ENCODE data around the gene HTD2. TPM values are rescaled to one million over a fixed set of nuclear protein-coding genes. Genes with fewer than 3 reads are reported as not detected.
"Not testable (repeated sequence)": the region's sequence is repeated elsewhere in the genome, so short reads cannot be mapped to it uniquely, and the experiment has no call there.

HTD2 gene
- polyA plus RNA-seq, 3 donors, result 11.7 to 12.4 (median 12.2) TPM

DNA sequence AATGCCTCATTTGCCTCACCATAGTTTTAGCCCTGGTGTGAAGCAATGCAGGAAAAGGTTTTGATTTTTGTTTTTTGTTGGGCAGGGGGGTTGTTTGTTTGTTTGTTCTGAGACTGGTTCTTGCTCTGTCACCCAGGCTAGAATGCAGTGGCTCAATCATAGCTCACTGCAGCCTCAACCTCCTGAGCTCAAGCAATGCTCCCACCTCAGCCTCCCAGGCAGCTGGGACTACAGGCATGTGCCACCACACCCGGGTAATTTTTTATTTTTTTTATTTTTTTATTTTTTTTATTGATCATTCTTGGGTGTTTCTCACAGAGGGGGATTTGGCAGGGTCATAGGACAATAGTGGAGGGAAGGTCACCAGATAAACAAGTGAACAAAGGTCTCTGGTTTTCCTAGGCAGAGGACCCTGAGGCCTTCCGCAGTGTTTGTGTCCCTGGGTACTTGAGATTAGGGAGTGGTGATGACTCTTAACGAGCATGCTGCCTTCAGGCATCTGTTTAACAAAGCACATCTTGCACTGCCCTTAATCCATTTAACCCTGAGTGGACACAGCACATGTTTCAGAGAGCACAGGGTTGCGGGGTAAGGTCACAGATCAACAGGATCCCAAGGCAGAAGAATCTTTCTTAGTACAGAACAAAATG lies 17.2 kb upstream of the HTD2 start:
- not testable (repeated sequence) for DNase-seq

DNA sequence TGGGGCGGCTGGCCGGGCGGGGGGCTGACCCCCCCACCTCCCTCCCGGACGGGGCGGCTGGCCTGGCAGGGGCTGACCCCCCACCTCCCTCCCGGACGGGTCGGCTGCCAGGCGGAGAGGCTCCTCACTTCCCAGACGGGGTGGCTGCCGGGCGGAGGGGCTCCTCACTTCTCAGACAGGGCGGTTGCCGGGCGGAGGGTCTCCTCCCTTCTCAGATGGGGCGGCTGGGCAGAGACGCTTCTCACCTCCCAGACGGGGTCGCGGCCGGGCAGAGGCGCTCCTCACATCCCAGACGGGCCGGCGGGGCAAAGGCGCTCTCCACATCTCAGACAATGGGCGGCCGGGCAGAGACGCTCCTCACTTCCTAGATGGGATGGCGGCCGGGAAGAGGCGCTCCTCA lies 15.9 kb upstream of the HTD2 start:
- DNase-seq, result not testable (repeated sequence)

DNA sequence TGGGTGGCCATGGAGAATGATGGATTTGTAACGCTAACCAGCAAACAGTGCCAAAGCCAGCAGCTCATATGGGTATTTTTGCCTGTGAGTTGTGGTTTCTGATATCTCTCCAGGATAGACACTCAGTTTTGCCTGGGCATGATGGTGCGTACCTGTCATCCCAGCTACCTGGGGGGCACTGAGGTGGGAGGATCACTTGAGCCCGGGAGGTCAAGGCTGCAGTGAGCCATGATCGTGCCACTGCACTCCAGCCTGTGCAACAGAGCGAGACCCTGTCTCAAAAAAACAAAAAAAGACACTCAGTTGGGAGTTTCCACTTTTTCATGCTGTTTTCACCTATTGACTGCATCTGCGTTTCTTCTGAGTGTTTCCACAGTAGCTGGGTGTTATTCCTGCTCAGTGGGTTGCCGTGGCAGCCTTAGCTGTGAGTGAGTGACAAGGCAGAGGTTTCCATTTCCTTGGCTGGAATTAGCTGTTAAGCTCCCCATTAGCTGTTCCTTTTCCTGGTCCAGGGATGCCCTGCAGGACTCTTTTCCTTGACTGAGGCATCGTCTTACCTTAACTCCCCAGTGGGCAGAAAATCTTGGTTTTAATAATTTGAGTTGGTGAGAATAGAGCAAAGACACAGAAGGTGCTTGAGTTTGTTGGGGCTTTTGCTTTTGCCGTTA lies 14.5 kb upstream of the HTD2 start:
- no peak for DNase-seq

DNA sequence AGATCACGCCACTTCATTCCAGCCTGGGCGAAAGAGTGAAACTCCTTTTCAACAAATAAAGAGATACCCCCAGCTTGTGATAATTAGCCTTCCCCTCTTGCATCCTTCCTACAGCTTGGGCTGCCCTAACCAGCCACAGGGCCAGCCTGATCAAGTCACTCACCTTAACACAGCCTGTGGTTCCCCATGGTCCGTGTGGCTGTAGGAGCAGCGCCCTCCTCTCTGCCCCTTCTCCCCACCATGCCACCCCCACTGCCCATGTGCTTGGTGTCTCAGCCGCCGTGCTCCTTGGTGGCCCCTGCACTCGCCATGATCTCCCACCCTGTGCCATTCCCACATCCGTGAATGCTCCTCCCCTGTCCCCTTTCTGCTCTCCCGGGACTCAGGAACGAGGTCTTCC lies 13.5 kb upstream of the HTD2 start:
- DNase-seq, result no peak

DNA sequence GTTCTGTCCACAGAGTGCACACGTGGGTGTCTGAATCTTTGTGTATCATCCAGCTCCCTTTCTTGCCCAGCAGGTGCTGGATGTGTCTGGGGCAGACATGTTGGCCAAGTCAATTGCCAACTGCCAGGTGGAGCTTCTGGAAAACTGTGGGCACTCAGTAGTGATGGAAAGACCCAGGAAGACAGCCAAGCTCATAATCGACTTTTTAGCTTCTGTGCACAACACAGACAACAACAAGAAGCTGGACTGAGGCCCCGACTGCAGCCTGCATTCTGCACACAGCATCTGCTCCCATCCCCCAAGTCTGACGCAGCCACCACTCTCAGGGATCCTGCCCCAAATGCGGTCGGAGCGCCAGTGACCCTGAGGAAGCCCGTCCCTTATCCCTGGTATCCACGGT lies 12.8 kb upstream of the HTD2 start:
- no peak for DNase-seq

DNA sequence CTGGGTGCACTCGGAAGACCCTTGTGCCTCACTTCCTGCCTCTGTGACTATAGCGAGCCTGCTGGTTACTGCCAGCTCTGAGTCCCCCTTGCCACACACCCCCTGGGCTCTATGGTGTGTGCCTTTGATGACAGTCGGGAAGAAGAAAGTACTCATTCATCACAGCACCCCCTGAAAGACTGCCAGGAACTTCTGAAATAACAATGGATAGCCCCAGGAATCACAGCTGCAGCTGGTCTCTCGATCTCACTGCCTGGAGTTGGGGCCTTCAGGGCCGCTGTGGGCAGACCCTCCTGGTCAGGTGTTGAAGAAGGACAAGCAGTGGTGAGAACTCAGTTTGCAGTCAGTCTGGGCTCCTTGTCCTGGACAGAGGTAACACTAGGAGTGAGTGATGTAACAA lies 10.1 kb upstream of the HTD2 start:
- no peak for DNase-seq

DNA sequence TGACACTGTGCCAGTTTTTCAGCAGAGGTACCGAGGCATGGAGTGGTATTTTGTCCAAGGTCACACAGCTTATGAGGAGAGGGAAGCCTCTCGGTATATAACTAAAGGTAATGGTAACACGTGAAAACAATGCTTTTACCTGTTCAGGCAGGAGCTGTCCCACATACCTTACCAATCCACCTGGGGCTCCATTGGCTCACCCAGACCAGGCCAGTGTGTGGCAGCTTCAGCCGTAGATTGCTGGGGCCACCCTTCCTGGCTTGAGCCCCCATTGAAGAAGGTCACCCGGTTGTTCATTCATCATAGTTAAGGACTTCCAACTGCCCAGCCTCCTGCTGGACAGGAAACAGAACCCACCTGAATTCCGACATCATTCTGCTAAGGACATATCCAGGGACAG lies 9.5 kb upstream of the HTD2 start:
- no peak for DNase-seq

DNA sequence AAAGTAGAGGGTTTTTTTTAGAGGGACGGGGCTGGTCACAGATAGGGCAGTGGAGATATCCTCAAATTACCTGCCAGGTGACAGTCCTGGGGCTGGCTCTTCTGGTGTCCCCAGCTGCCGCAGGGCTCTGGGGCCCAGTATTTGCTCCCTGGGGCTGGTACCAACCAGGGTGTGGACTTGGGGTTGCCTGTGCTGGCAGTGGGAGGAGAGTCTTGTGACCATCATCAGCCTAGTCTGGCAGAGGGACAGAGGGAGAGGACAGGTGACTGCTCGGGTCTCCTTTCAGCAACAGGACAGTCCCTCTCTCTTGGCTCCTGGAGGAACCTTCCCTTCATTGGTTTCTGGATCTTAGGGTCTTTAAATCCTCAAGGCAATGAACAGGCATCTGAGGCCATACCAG lies 8.1 kb upstream of the HTD2 start:
- no peak for DNase-seq

DNA sequence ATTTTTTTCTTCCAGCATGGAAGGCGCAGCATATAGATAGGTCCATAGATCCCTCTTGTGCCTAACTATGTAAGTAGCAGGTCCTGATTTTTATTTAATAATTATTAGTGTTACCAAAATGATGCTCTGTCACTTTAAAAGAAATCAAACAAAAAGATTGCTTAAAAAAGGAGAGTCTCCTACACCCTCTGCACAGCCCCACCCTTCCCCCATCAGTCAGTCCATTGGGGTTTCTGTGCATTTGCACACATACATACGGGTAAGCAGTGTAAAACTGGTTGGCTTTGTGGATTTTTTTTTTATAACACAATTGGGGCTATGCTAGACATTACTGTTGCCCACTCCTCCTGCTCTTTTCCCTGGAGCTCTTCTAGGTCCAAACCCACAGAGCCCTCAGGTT lies 7.2 kb upstream of the HTD2 start:
- no peak for DNase-seq

DNA sequence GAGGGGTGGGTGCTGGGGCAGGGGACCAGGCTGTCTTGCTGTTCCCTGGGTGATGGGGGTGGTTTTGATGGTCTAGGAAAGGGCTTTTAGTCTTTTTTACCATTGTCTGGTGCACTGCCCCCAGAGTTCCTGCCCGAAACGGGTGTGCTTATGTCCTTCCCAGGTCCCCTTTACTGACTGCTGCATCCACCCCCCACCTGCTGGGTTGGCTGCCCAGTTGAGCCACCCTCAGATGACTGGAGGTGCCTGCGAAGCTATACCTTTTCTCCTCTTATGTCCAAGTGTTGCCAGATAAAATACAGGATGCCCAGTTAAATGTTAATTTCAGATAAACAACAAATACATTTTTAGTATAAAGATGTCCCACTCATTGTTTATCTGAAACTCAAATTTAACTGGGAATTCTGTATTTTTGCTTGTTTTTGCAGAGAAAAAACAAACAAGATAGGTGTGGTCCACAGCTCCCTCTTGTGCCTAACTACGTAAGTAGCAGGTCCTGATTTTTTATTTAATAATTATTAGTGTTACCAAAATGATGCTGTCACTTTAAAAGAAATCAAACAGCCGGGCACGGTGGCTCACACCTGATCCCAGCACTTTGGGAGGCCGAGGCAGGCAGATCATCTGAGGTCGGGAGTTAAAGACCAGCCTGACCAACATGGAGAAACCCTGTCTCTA lies 6.3 kb upstream of the HTD2 start:
- DNase-seq, result peak; percentile 26

DNA sequence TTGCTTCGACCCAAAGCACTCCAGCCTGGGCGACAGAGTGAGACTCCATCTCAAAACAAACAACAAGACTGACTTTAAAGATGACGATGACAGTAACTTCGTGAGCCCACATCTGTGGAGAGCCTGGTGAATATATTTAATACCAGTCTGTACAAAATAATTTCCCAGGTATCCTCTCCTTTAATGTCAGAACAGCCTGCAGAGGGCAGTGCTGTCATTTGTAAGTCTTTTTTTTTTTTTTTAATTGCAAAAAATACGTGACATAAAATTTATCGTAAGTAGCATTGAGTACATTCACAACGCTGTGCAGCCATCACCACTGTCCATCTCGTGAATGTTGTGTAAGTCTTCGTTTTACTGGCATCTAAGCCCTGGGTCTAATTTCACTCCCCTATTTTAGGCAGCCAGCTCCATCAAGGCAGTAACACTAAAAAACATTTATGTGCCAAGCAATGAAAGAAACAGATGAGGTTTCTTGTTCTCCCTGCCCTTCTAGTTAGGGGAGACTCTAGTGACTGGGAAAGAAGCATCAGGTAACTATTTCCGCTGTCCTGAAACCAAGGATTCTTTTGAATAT lies 1.4 kb downstream of the HTD2 start:
- no peak for DNase-seq

DNA sequence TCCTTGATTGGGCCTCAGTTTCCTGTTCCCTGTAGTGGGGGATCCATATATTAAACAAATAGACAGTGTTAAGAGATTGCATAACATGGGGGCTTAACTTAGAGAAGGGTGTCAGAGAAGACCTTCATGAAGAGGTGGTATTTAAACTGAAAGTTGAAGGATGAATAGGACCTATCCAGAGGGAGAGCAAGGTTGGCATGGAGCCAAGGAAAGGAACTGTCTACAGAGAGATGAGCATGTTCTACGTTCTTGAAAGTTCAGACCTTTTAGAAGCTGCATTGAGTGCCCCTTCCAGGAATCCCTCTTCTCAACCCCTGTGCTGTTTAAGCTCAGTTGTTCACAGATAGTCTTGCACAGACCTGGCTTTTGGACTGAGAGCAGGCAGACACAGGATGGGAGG lies 2.4 kb downstream of the HTD2 start:
- no peak for DNase-seq

DNA sequence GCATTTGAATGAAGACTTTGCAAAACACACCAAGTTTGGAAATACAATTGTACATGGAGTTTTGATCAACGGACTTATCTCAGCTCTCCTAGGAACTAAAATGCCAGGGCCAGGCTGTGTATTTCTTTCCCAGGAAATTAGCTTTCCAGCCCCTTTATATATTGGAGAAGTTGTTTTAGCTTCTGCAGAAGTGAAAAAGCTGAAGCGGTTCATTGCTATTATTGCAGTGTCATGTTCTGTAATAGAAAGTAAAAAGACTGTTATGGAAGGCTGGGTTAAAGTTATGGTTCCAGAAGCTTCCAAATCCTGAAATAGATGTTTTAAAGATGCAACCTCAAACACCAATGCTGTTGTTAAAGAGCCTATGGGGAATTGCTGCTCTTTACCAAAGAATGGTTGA lies 11.5 kb downstream of the HTD2 start:
- no peak for DNase-seq

DNA sequence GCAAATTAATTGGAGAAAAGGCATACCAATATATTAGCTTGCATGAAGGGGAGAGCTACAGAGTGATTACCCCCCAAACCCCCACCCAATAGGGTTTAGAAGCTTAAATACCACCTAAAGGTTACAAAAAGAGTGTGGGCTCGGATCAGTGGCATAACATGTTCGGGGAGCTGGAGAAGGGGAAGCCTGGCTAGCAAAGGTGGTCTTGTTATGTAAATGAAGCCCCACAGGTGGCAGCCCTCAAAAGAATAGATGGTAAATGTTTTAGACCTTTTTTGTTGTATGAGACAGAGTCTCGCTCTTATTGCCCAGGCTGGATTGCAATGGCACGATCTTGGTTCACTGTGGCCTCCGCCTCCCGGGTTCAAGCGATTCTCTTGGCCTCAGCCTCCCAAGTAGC lies 15.5 kb downstream of the HTD2 start:
- DNase-seq, result no peak

DNA sequence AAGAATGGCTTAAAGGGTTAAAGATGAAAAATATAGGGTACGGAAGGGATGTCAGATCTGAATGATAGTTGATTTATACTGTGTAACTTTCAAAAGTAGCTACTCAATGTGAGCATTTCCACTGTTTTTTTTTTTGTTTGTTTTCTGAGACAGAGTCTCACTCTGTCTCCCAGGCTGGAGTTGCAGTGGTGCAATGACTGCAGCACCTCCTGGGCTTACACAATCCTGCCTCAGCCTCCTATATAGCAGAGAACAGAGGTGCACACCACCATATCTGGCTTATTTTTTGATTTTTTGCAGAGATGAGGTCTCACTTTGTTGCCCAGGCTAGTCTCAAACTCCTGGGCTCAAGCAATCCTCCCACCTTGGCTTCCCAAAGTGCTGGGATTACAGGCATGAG lies 16.5 kb downstream of the HTD2 start:
- DNase-seq, result no peak

DNA sequence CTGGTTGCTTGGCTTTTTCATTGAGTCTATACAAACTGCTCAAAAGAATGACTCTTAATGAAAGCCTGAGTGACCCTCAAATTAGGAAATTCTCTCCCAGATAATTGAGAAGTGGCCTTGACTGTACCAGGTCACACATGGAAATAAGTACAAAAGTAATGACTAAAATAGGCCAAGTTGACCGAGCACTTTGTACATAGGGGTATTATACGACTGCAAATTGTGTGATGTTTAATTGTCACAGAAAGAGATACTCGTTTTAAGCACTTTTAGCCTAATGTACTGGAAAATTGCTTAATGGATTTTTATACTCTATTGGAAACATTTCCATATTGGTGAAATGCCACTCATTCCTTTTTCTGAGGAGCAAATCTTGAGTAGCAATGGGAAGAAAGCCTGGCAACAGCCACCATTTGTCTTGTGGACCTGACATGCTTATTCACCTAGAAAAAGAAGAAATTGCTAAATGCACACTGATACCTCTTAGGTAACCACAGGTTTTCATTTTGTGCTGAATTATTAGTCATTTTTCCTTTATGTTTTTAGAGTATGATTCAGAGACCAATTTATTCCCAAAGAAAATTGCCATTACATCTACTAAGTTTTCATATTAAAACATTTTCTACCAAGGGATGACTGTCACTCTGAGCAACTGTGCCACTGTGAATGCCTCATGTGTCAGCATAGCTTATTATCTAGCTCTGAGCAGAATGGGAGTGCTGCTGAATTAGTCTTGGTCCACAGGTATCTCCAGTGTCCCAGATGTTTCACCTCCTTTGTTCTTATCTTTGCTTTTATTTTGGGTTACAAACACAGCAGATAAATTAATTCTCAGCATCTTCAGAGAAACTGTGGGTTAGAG lies 17.4 kb downstream of the HTD2 start:
- no peak for DNase-seq

DNA sequence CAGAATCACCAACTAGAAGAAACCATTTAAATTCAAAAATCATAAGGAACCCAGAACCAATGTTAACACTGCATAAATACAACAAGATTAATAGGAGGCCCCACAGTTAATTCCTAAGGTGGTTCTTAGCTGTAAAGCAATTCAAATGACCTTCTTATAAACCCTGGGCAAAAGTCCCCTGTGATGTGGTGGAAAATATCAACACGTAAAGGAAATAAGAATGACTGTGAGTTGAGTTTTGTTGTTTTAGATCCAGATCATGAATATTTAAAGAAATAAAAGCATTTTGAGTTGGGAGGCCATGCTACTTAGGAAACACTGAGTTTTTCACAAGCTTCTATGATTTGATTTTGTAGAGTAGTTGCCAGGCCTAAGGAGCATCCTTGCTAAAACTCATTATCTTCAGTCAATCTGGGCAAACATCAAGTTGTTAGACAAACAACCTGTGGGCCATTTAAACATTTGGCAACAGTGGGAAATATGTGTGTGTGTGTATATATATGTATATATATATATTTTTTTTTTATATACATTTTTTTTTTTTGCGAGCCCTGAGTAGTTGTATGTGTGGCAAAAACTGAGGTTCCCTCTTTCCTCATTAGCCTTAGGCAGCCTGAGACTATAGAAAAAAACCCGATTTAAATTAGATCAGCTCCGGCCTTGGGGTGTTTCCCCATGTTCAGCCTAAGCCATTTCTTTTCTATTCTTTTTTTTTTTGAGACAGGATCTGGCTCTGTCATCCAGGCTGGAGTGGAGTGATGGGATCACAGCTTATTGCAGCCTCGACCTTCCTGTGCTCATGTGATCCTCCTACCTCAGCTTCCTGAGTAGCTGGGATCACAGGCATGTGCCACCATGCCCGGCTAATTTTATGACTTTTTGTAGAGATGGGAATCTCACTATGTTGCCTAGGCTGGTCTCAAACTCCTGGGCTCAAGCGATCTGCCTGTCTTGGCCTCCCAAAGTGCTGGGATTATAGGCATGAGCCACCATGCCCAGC lies 18.4 kb downstream of the HTD2 start:
- DNase-seq, result no peak

DNA sequence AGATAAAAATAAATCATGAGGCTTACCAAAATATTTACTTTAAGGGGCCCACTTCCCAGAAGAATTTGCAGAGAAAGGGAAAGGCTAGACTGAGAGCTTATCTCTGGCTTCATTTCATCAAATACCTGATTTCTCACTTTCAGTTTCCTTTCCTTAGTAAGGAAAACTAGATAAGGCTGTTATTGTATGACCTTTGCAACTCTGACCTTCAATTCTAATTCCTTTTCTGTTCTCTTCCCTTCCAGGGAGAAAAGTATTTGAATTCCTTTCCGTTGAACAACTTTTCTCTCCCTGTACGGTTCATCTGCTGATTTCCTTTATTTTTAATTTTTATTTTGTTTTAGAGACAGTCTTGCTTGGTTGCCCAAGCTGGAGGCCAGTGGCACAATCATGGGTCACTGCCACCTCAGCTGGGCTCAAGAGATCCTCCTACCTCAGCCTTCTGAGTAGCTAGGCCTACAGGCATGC lies 19.2 kb downstream of the HTD2 start:
- DNase-seq, result no peak

DNA sequence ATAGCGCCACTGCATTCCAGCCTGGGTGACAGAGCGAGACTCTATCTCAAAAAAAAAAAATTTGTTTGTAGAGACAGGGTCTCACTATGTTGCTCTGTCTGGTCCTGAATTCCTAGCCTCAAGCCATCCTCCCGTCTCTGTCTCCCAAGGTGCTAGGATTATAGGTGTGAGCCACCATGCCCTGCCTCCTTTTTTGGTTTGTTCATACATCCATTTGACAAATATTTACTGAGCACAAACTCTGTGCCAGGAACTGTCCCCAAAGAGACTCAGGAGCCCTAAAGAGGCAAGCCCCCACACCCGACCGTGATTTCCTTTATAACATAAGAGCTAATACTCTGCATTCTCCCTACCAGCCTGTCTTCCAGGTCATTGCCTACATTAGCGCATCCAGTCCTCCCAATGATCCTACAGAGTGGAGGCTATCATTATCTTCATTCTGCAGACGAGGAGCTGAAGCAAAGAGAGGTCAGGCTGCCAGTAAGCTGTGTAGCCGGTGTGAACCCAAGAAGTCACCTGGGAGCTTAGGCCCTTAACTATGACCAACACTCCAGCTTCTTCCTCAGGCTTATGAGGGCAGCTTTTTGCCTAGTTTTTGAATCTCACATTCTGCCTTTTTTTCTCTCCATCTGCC lies 20.1 kb downstream of the HTD2 start:
- no peak for DNase-seq
